BLaER1 (cell line): ENCODE measurements around the gene ASMTL.

Experiments used
- H3K27ac ChIP-seq: shearing (Covaris generic); formaldehyde crosslinking; 2 replicates; pipeline ENCODE4 v1.8.1; 2022
- H3K27me3 ChIP-seq: shearing (Covaris generic); formaldehyde crosslinking; 2 replicates; pipeline ENCODE4 v1.8.1; 2022
- H3K36me3 ChIP-seq: shearing (Covaris generic); formaldehyde crosslinking; 2 replicates; pipeline ENCODE4 v1.8.1; 2022
- H3K4me1 ChIP-seq: shearing (Covaris generic); formaldehyde crosslinking; 2 replicates; pipeline ENCODE4 v1.8.1; 2022
- H3K4me2 ChIP-seq: shearing (Covaris generic); formaldehyde crosslinking; 2 replicates; pipeline ENCODE4 v1.8.1; 2022
- H3K4me3 ChIP-seq: shearing (Covaris generic); formaldehyde crosslinking; 2 replicates; pipeline ENCODE4 v1.8.1; 2022
- H3K9ac ChIP-seq: shearing (Covaris generic); formaldehyde crosslinking; 2 replicates; pipeline ENCODE4 v1.8.1; 2022
- H3K9me3 ChIP-seq: shearing (Covaris generic); formaldehyde crosslinking; 2 replicates; pipeline ENCODE4 v1.8.1; 2022
- H4K20me1 ChIP-seq: shearing (Covaris generic); formaldehyde crosslinking; 2 replicates; pipeline ENCODE4 v1.8.1; 2022
- Cebpa-rat ChIP-seq: shearing (Covaris generic); IDR thresholded peaks from 2 replicates; pipeline ENCODE4 v1.8.1; 2022

Gene ASMTL

GRCh38 chrX:1423215-1423614 lies 29.5 kb downstream of the ASMTL start:
- Histone ChIP-seq H3K36me3 (peaks cover 91% of the 10 kb centered on the region), H3K4me1 (peaks cover 16% of the 10 kb centered on the region), H3K9me3 (peaks cover 55% of the 10 kb centered on the region), H3K4me2 (no peak overlapping the region), H3K27me3 (no peaks in the 10 kb centered on the region), H3K4me3 (no peak overlapping the region), H3K9ac (no peak overlapping the region), H3K27ac (no peak overlapping the region), H4K20me1 (no peaks in the 10 kb centered on the region)
- no peak for TF ChIP-seq Cebpa-rat

GRCh38 chrX:1422135-1422465 lies 30.6 kb downstream of the ASMTL start:
- Histone ChIP-seq H3K9me3 (peaks cover 58% of the 10 kb centered on the region), H3K4me2 (no peak overlapping the region), H3K4me3 (no peak overlapping the region), H3K27me3 (no peaks in the 10 kb centered on the region), H3K4me1 (peaks cover 16% of the 10 kb centered on the region), H4K20me1 (no peaks in the 10 kb centered on the region), H3K27ac (no peak overlapping the region), H3K9ac (no peak overlapping the region), H3K36me3 (peaks cover 90% of the 10 kb centered on the region)
- no peak for TF ChIP-seq Cebpa-rat

GRCh38 chrX:1421433-1422134 lies 31.1 kb downstream of the ASMTL start:
- no peak overlapping the region for H3K4me2 ChIP-seq
- no peak for TF ChIP-seq Cebpa-rat
- H3K9me3 ChIP-seq, result peaks cover 58% of the 10 kb centered on the region
- H3K9ac ChIP-seq, result no peak overlapping the region
- H4K20me1 ChIP-seq, result no peaks in the 10 kb centered on the region
- H3K36me3 ChIP-seq, result peaks cover 90% of the 10 kb centered on the region
- no peak overlapping the region for H3K4me3 ChIP-seq
- H3K4me1 ChIP-seq, result peaks cover 16% of the 10 kb centered on the region
- H3K27me3 ChIP-seq, result no peaks in the 10 kb centered on the region
- H3K27ac ChIP-seq, result no peak overlapping the region

GRCh38 chrX:1420371-1420770 lies 32.3 kb downstream of the ASMTL start:
- Histone ChIP-seq H3K27me3 (no peaks in the 10 kb centered on the region), H3K9ac (no peak overlapping the region), H3K4me2 (no peak overlapping the region), H3K36me3 (peaks cover 89% of the 10 kb centered on the region), H3K27ac (no peak overlapping the region), H4K20me1 (no peaks in the 10 kb centered on the region), H3K4me1 (peaks cover 16% of the 10 kb centered on the region), H3K4me3 (no peak overlapping the region), H3K9me3 (peaks cover 49% of the 10 kb centered on the region)
- no peak for TF ChIP-seq Cebpa-rat

- Histone ChIP-seq H3K9me3 (peaks cover 45% of the 10 kb centered on the region), H3K4me2 (no peak overlapping the region), H3K27ac (peak overlapping the region; percentile 41; the same call in 1 of the 2 replicates), H3K27me3 (no peaks in the 10 kb centered on the region), H4K20me1 (no peaks in the 10 kb centered on the region), H3K36me3 (peaks cover 83% of the 10 kb centered on the region), H3K4me3 (no peak overlapping the region), H3K9ac (no peak overlapping the region), H3K4me1 (peaks cover 16% of the 10 kb centered on the region)
- TF ChIP-seq Cebpa-rat, result no peak
Measured at GRCh38 chrX:1419545-1420355, 33.0 kb downstream of the ASMTL start.

GRCh38 chrX:1418901-1419544 lies 33.7 kb downstream of the ASMTL start:
- Histone ChIP-seq H3K27me3 (no peaks in the 10 kb centered on the region), H3K9ac (no peak overlapping the region), H3K4me1 (peaks cover 16% of the 10 kb centered on the region), H3K4me2 (no peak overlapping the region), H3K4me3 (no peak overlapping the region), H3K9me3 (peaks cover 40% of the 10 kb centered on the region), H3K36me3 (peaks cover 90% of the 10 kb centered on the region), H3K27ac (peak overlapping the region; percentile 41; the same call in 1 of the 2 replicates), H4K20me1 (no peaks in the 10 kb centered on the region)
- no peak for TF ChIP-seq Cebpa-rat

- Histone ChIP-seq H3K9me3 (peaks cover 32% of the 10 kb centered on the region), H3K27ac (no peak overlapping the region), H3K4me1 (peaks cover 16% of the 10 kb centered on the region), H3K4me2 (no peak overlapping the region), H3K4me3 (no peak overlapping the region), H4K20me1 (no peaks in the 10 kb centered on the region), H3K36me3 (peaks cover 91% of the 10 kb centered on the region), H3K27me3 (no peaks in the 10 kb centered on the region), H3K9ac (no peak overlapping the region)
- no peak for TF ChIP-seq Cebpa-rat
Measured at GRCh38 chrX:1417921-1418771, 34.6 kb downstream of the ASMTL start.

GRCh38 chrX:1416965-1417760 lies 35.5 kb downstream of the ASMTL start:
- Histone ChIP-seq H4K20me1 (no peaks in the 10 kb centered on the region), H3K4me3 (no peak overlapping the region), H3K4me2 (no peak overlapping the region), H3K4me1 (peaks cover 16% of the 10 kb centered on the region), H3K9ac (no peak overlapping the region), H3K27me3 (no peaks in the 10 kb centered on the region), H3K27ac (no peak overlapping the region), H3K9me3 (peaks cover 22% of the 10 kb centered on the region), H3K36me3 (peaks cover 91% of the 10 kb centered on the region)
- TF ChIP-seq Cebpa-rat, result no peak

GRCh38 chrX:1416327-1416784 lies 36.4 kb downstream of the ASMTL start:
- no peaks in the 10 kb centered on the region for H3K27me3 ChIP-seq
- peaks cover 14% of the 10 kb centered on the region for H3K9me3 ChIP-seq
- no peak overlapping the region for H3K9ac ChIP-seq
- TF ChIP-seq Cebpa-rat, result no peak
- H3K4me2 ChIP-seq, result no peak overlapping the region
- peaks cover 24% of the 10 kb centered on the region for H3K4me1 ChIP-seq
- no peak overlapping the region for H3K4me3 ChIP-seq
- no peak overlapping the region for H3K27ac ChIP-seq
- H3K36me3 ChIP-seq, result peaks cover 91% of the 10 kb centered on the region
- H4K20me1 ChIP-seq, result no peaks in the 10 kb centered on the region
